IPS-11a (cell line): ENCODE data around the gene MYPOP.
"Not testable (repeated sequence)": the region's sequence is repeated elsewhere in the genome, so short reads cannot be mapped to it uniquely, and the experiment has no call there.

Experiments used
- H3K4me3 ChIP-seq: one replicate; pipeline ENCODE4 v1.5.1; 2013; ENCODE audit warnings: low read depth, low read length, control low read depth

The MYPOP gene

GRCh38 chr19:45883881-45884681 lies 18.3 kb downstream of the MYPOP start:
- no peak overlapping the region for H3K4me3 ChIP-seq

GRCh38 chr19:45883586-45883880 lies 18.9 kb downstream of the MYPOP start:
- H3K4me3 ChIP-seq: no peak overlapping the region

- H3K4me3 ChIP-seq: peak overlapping the region; percentile 31
Measured at GRCh38 chr19:45882652-45883585, 19.5 kb downstream of the MYPOP start.

GRCh38 chr19:45881909-45882528 lies 20.4 kb downstream of the MYPOP start:
- H3K4me3 ChIP-seq: peak overlapping the region; percentile 6

GRCh38 chr19:45881082-45881908 lies 21.1 kb downstream of the MYPOP start:
- H3K4me3 ChIP-seq: no peak overlapping the region

- no peak overlapping the region for H3K4me3 ChIP-seq
Measured at GRCh38 chr19:45879971-45880370, 22.4 kb downstream of the MYPOP start.

GRCh38 chr19:45879055-45879454 lies 23.4 kb downstream of the MYPOP start:
- H3K4me3 ChIP-seq: no peak overlapping the region

- no peak overlapping the region for H3K4me3 ChIP-seq
Measured at GRCh38 chr19:45878043-45878794, 24.2 kb downstream of the MYPOP start.

- H3K4me3 ChIP-seq: no peak overlapping the region
Measured at GRCh38 chr19:45876411-45877197, 25.8 kb downstream of the MYPOP start.

- no peak overlapping the region for H3K4me3 ChIP-seq
Measured at GRCh38 chr19:45876161-45876410, 26.3 kb downstream of the MYPOP start.

- no peak overlapping the region for H3K4me3 ChIP-seq
Measured at GRCh38 chr19:45874620-45874966, 27.8 kb downstream of the MYPOP start.

GRCh38 chr19:45873219-45873772 lies 29.1 kb downstream of the MYPOP start:
- no peak overlapping the region for H3K4me3 ChIP-seq

GRCh38 chr19:45872095-45872919 lies 30.1 kb downstream of the MYPOP start:
- no peak overlapping the region for H3K4me3 ChIP-seq

GRCh38 chr19:45870798-45871197 lies 31.6 kb downstream of the MYPOP start:
- no peak overlapping the region for H3K4me3 ChIP-seq

GRCh38 chr19:45867241-45867640 lies 35.2 kb downstream of the MYPOP start:
- not testable (repeated sequence) for H3K4me3 ChIP-seq

- H3K4me3 ChIP-seq: no peak overlapping the region
Measured at GRCh38 chr19:45866400-45867176, 35.8 kb downstream of the MYPOP start.

- H3K4me3 ChIP-seq: peak overlapping the region; percentile 88
Measured at GRCh38 chr19:45865269-45865948, 37.0 kb downstream of the MYPOP start.
